Camera-type eye (tissue), 1 donor: ENCODE measurements around the gene CLDND1. TPM values are rescaled to one million over a fixed set of nuclear protein-coding genes. Genes with fewer than 3 reads are reported as not detected.

ENCODE experiments used
- total RNA-seq: library from RNA; depleted of rRNA; stranded (reverse); fragments of >200 nt; gene quantifications from one replicate; pipeline ENCODE4 v1.2.3, GENCODE V29; 2014

CLDND1 gene
- total RNA-seq: 155 TPM

DNA sequence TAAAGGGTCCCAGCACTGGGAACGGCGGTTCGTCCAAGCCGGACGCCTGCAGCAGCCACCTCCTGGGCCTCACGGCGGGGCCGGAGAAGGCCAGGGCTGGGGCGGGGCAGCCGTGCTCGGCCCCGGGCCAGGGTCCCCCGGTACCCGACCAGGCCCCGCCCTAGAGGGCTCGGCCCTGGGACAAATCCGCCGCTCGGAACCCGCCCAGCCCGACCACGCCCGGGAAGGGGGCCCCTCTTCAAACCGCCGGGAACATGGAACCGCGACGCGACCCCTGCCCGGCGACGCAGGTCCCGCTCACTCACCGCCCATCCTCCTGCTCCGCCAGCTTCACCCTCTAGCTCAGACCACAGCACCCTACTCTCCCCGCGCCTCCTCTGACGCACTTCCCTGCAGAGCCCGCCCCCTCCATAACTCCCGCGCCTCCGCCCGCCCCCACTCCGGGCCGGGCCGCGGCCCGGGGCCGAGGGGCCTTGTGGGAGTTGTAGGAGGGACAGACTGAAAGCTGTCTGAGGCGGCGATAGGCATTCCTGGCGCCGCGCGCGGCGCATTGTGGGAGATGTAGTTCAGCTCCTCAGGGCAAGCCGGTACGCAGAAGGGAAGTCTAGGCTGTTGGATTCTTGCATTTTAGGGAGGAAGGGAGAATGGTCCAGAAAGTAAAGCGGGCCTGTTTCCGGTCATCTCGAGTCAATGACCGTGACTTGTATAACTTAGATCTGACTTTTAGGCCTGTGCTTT is at the start of gene CLDND1:
CLDND1 (minus strand) TSS at position 359 of the 738 bp plus-strand sequence. CDS start 1,478 bp downstream, outside the sequence.

DNA sequence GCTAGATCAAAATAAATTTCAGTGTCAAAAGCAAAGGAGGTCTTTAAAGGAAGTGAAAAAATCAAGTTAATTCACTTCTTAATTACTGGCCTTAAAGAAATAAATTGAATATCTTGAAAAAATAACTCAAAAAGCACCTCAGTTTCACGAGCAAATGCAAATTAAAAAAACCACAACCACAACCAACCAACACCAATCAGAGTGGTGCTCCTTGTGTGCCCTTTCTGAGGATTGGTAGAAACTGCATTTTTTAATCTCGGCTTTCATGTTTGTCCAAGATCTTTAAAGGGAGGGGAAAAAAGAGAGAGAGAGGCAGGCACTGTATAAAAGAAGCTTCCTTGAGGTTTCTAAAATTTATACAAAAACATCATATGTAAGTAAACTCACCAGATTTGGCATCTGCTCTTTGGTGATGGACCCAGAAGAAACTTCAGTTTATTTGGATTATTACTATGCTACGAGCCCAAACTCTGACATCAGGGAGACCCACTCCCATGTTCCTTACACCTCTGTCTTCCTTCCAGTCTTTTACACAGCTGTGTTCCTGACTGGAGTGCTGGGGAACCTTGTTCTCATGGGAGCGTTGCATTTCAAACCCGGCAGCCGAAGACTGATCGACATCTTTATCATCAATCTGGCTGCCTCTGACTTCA is 9.0 kb upstream of the CLDND1 start, which contains the start of gene GPR15:
GPR15 (plus strand) TSS at position 357 of the 653 bp plus-strand sequence; CDS start at position 413, 56 bp downstream.

DNA sequence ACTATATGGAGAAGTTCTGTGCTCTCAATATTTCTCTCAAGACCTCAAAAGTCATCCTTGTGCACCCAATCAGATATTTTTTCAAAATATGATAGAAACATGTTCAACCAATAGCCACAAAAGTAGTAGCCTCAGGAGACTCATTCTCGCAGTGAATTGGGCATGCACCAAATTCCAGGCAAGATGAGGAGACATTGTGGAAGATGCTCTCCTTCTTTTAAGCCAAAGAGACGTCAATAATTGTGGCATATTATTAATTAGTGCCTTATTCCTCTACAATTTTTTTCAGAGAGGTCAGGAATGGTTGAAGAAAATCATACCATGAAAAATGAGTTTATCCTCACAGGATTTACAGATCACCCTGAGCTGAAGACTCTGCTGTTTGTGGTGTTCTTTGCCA is 25.3 kb downstream of the CLDND1 start, which contains the start of gene OR5K2:
OR5K2 (plus strand) TSS at position 301 of the 400 bp plus-strand sequence; CDS start at position 301, 0 bp downstream.

Other genes with a start within 250 kb of the CLDND1 start
- not detected for gene OR5H2, start 240.4 kb downstream of the CLDND1 start, total RNA-seq
- gene OR5K4, start 169.0 kb downstream of the CLDND1 start, total RNA-seq: not detected
- gene OR5K3, start 132.2 kb downstream of the CLDND1 start, total RNA-seq: not detected
- gene OR5K1, start 59.7 kb downstream of the CLDND1 start, total RNA-seq: not detected
- gene OR5K2, start 25.2 kb downstream of the CLDND1 start, total RNA-seq: not detected
- gene GPR15, start 9.1 kb upstream of the CLDND1 start, total RNA-seq: not detected
- 26.9 TPM for gene CPOX, start 70.7 kb upstream of the CLDND1 start, total RNA-seq
- 7.3 TPM for gene ST3GAL6, start 240.4 kb upstream of the CLDND1 start, total RNA-seq